ENCODE measurements around the gene BMAL1. TPM values are rescaled to one million over a fixed set of nuclear protein-coding genes. Genes with fewer than 3 reads are reported as not detected.

BMAL1 gene
- total and polyA plus RNA-seq, 2 donors (not counting 3 experiments of a cell fraction or from before 2014, with no cell fraction given) = 5.8 to 10.1 TPM

GRCh38 chr11:13332124-13332523 is 54.5 kb downstream of the BMAL1 start:
- Histone ChIP-seq H3K79me2 (ENCODE audit: control insufficient read depth, insufficient read depth, low read length) (no peaks in the 10 kb centered on the region), H3K27ac (ENCODE audit: insufficient read depth, low read depth, low read length) (no peak overlapping the region), H3K4me2 (ENCODE audit: insufficient read depth, low read length) (no peak overlapping the region), H3K9ac (replicated peaks; ENCODE audit: extremely low read depth, insufficient read depth, low read length) (no peak overlapping the region), H3K9me3 (replicated peaks; ENCODE audit: control insufficient read depth, insufficient read depth, low read length) (no peaks in the 10 kb centered on the region), H3K36me3 (ENCODE audit: control insufficient read depth in 2 of 2, extremely low read depth in 1 of 2, insufficient read depth in 2 of 2, low read length in 2 of 2) (no peaks in the 10 kb centered on the region), H4K20me1 (replicated peaks; ENCODE audit: control insufficient read depth, extremely low read depth, insufficient read depth, low read length) (no peaks in the 10 kb centered on the region), H3K4me1 (ENCODE audit: control insufficient read depth, extremely low read depth, insufficient read depth, low read length) (peaks cover 7% of the 10 kb centered on the region), H3K27me3 (ENCODE audit: control insufficient read depth in 2 of 2, insufficient read depth in 2 of 2, low read length in 2 of 2) (no peaks in the 10 kb centered on the region), H3K9me1 (replicated peaks; ENCODE audit: control insufficient read depth, extremely low read depth, insufficient read depth, low read length) (no peaks in the 10 kb centered on the region), H3K4me3 (replicated peaks in 1 of 3; ENCODE audit: insufficient read depth in 1 of 3, low read depth in 1 of 3, low read length in 3 of 3) (no peak overlapping the region), H2AFZ (ENCODE audit: low read depth, low read length) (no peak overlapping the region)
- no peak for FAIRE-seq
- dilution Hi-C loops (cut with MboI; ENCODE audit: extremely low pct_ligation_motif_present, low sequenced_read_pairs) (no loop called here), intact Hi-C loops (cut with micrococcal nuclease) (no loop called here)
- no peak for DNase-seq (ENCODE audit: low read depth, low spot score)
- CTCF ChIA-PET = interaction anchor here (0.7 to 8.2 kb wide), 5 partner anchors 22 to 368 kb away, joined by 3 to 136 read pairs (median 3); no protein-coding TSS in a partner anchor
- POLR2A ChIA-PET = no interaction called here
- no TSS peak for BruUV-seq (replicated peaks)
- TF ChIP-seq POLR2AphosphoS5 (IDR thresholded peaks at IDR 0.05; ENCODE audit: insufficient read depth, low read depth, low read length) (no peak), CTCF (IDR thresholded peaks at IDR 0.05; ENCODE audit: extremely low read depth in 1 of 2, insufficient read depth in 1 of 2, low read depth in 1 of 2, low read length in 2 of 2) (no peak), GATA2 (IDR thresholded peaks at IDR 0.05; ENCODE audit: insufficient read depth, insufficient read length, low read depth, low read length) (no peak), POLR2A (IDR thresholded peaks at IDR 0.05; ENCODE audit: low read depth, low read length) (no peak), JUN (IDR thresholded peaks at IDR 0.05; ENCODE audit: borderline replicate concordance, insufficient read depth, insufficient read length, low read depth) (no peak), MAX (IDR thresholded peaks at IDR 0.05; ENCODE audit: insufficient read depth, insufficient read length) (no peak), EZH2 (IDR thresholded peaks at IDR 0.05; ENCODE audit: borderline replicate concordance, low read depth, low read length, severe bottlenecking) (no peak), FOS (IDR thresholded peaks at IDR 0.05; ENCODE audit: borderline replicate concordance, insufficient read depth, low read length) (no peak), MYC (IDR thresholded peaks at IDR 0.05; ENCODE audit: low read depth, low read length) (no peak)
